Left lung (tissue), 10 donors: ENCODE data around the gene MBOAT2. TPM values are rescaled to one million over a fixed set of nuclear protein-coding genes. Genes with fewer than 3 reads are reported as not detected.

Source experiments
- ATAC-seq: fragments of 200-7000 bp; cut with Tn5 transposase; one replicate; pipeline ENCODE4 v1.9.1; 2020; ENCODE audit warnings: moderate library complexity
- DNase-seq, 4 donors: peaks; one replicate each; pipeline ENCODE4 v3.0.0-alpha.2; 2013 to 2020
- H3K27ac ChIP-seq, 2 donors: fragments of 200-600 bp; sonication (generic) in 1 of 2; one replicate each; pipeline versions ENCODE4 v1.5.0 to v1.8.0; 2020 to 2021
- H3K27me3 ChIP-seq, 2 donors: fragments of 200-600 bp; sonication (generic) in 1 of 2; one replicate each; pipeline versions ENCODE4 v1.5.0 to v1.8.0; 2020 to 2021
- H3K36me3 ChIP-seq, 2 donors: fragments of 200-600 bp; sonication (generic) in 1 of 2; one replicate each; pipeline versions ENCODE4 v1.5.0 to v1.8.0; 2020 to 2021
- H3K4me1 ChIP-seq, 2 donors: fragments of 200-600 bp; one replicate each; pipeline ENCODE4 v1.8.0; 2021
- H3K4me3 ChIP-seq, 2 donors: fragments of 200-600 bp; sonication (generic) in 1 of 2; one replicate each; pipeline versions ENCODE4 v1.5.0 to v1.8.0; 2020 to 2021; ENCODE audit warnings: mild to moderate bottlenecking in 1 of 2
- H3K9me3 ChIP-seq, 2 donors: fragments of 200-600 bp; sonication (generic) in 1 of 2; one replicate each; pipeline versions ENCODE4 v1.5.0 to v1.8.0; 2020 to 2021
- intact Hi-C, 2 donors: fragments of 100-400 bp; cut with DNase I; formaldehyde crosslinking; loops; one replicate each; pipeline versions ENCODE4 v1.11.2 to v1.14.2; 2022
- polyA plus RNA-seq, 6 donors: library from polyadenylated mRNA; unstranded; fragments of 120-200 nt; gene quantifications; one replicate each; pipeline ENCODE4 v1.2.1, GENCODE V29; 2013; ENCODE audit not compliant: insufficient read length in 6 of 6
- total RNA-seq, 2 donors: library from RNA; stranded (reverse); fragmentation: NEBNext Ultra II Directional; extraction: Animal tissue kit (Norgen Biotek cat#: 25700); gene quantifications; one replicate each; pipeline ENCODE4 v1.2.1, GENCODE V29; 2021
- TF ChIP-seq, protein P1 (sequence below), 2 donors: fragments of 200-600 bp; sonication (generic) in 1 of 2; IDR thresholded peaks; one replicate each; pipeline versions ENCODE4 v1.5.0 to v1.8.0; 2021; ENCODE audit warnings: antibody characterized with exemption in 2 of 2
- donor health status: DM: no; HTN: yes; CAD: no.
- donor health status: DM: no; HTN: no; CAD: no.

Gene MBOAT2
- total and polyA plus RNA-seq, 8 donors, result 32.7 to 85.5 (median 62.9) TPM

DNA sequence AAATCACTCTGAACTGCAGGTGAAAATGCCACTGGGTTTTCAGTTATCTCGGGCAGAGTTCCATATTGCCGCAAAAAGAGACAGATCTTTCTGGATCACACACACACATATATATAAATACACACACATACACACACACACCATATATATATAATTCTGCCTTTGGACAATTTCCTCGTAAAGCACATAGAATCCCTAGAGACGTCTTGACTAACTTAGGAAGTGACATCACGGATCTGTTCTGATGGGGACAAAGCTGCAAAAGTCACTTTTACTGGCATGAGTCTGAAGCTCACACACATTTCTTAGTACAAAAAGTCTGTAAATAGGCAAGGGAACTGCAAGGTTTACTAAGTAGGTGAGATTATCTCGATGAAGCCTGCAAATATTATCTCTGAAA lies 28.6 kb upstream of the MBOAT2 start:
- no peaks in the 10 kb centered on the region for H3K9me3 ChIP-seq
- H3K4me3 ChIP-seq, result no peak overlapping the region
- intact Hi-C loops, result no loop called here
- no peaks in the 10 kb centered on the region for H3K36me3 ChIP-seq
- no peaks in the 10 kb centered on the region for H3K27me3 ChIP-seq
- DNase-seq (no peak), ATAC-seq (no peak)
- no peaks in the 10 kb centered on the region for H3K4me1 ChIP-seq
- TF ChIP-seq, protein P1, sequence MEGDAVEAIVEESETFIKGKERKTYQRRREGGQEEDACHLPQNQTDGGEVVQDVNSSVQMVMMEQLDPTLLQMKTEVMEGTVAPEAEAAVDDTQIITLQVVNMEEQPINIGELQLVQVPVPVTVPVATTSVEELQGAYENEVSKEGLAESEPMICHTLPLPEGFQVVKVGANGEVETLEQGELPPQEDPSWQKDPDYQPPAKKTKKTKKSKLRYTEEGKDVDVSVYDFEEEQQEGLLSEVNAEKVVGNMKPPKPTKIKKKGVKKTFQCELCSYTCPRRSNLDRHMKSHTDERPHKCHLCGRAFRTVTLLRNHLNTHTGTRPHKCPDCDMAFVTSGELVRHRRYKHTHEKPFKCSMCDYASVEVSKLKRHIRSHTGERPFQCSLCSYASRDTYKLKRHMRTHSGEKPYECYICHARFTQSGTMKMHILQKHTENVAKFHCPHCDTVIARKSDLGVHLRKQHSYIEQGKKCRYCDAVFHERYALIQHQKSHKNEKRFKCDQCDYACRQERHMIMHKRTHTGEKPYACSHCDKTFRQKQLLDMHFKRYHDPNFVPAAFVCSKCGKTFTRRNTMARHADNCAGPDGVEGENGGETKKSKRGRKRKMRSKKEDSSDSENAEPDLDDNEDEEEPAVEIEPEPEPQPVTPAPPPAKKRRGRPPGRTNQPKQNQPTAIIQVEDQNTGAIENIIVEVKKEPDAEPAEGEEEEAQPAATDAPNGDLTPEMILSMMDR (IDR thresholded peaks at IDR 0.05), result no peak
- H3K27ac ChIP-seq, result no peak overlapping the region

GRCh38 chr2:9031246-9031645 lies 27.8 kb upstream of the MBOAT2 start:
- Histone ChIP-seq H3K4me1 (no peaks in the 10 kb centered on the region), H3K27me3 (no peaks in the 10 kb centered on the region), H3K9me3 (no peaks in the 10 kb centered on the region), H3K4me3 (no peak overlapping the region), H3K36me3 (no peaks in the 10 kb centered on the region), H3K27ac (no peak overlapping the region)
- ATAC-seq, result no peak
- intact Hi-C loops, result no loop called here
- TF ChIP-seq, protein P1 (IDR thresholded peaks at IDR 0.05), result no peak
- no peak for DNase-seq

DNA sequence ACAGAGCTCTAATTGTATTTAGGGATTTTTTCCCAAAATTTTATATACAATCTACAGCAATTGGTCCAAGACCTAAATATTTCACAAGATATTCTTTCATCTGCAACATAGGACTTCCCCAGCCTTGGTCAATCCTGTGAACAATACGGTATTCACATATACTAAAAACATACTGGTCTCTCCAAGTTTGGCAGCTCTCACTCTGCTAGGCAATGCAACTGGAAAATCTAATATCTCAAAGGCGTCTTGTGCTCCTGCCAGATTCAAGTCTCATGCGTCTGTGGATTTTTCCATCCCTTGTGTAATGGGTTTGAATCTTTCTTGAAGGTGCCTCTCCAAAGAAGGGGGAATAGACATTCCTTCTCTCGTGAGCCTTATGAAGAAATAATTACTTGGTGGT lies 27.4 kb upstream of the MBOAT2 start:
- H3K27me3 ChIP-seq, result no peaks in the 10 kb centered on the region
- H3K4me3 ChIP-seq, result no peak overlapping the region
- no peaks in the 10 kb centered on the region for H3K4me1 ChIP-seq
- peak in 2 of 4 donors; percentile 34 to 43 for DNase-seq
- H3K9me3 ChIP-seq, result no peaks in the 10 kb centered on the region
- no peak overlapping the region for H3K27ac ChIP-seq
- H3K36me3 ChIP-seq, result no peaks in the 10 kb centered on the region
- no peak for ATAC-seq
- TF ChIP-seq, protein P1 (IDR thresholded peaks at IDR 0.05), result no peak
- intact Hi-C loops, result no loop called here

- Histone ChIP-seq H3K27me3 (no peaks in the 10 kb centered on the region), H3K4me1 (no peaks in the 10 kb centered on the region), H3K36me3 (no peaks in the 10 kb centered on the region), H3K9me3 (no peaks in the 10 kb centered on the region), H3K4me3 (no peak overlapping the region), H3K27ac (no peak overlapping the region)
- no peak for DNase-seq
- intact Hi-C loops, result no loop called here
- no peak for ATAC-seq
- TF ChIP-seq, protein P1 (IDR thresholded peaks at IDR 0.05), result no peak
These were observed 26.7 kb upstream of the MBOAT2 start for GRCh38 chr2:9030190-9030589.

DNA sequence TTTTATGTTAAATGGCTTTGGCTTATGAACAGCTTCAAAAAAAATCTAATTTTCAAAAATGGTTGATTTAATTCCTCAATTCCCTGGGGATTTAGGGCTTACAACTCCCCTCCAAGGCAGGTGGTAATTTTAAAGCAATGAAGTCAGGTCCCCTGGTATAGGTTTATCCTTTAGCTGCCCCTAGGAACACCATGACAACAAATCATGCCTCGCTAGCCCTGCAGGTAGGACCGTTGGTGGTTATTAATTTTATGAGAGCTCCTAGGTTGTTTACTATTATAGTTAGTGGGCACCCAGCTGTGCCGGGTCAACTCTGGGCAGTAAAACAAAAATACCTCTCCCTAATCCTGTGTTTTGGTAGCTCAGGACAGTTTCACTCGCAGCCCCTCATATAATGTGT lies 26.2 kb upstream of the MBOAT2 start:
- H3K27me3 ChIP-seq, result no peaks in the 10 kb centered on the region
- DNase-seq (no peak), ATAC-seq (no peak)
- H3K27ac ChIP-seq, result no peak overlapping the region
- H3K4me3 ChIP-seq, result no peak overlapping the region
- no peaks in the 10 kb centered on the region for H3K36me3 ChIP-seq
- TF ChIP-seq, protein P1 (IDR thresholded peaks at IDR 0.05), result no peak
- intact Hi-C loops, result no loop called here
- no peaks in the 10 kb centered on the region for H3K9me3 ChIP-seq
- H3K4me1 ChIP-seq, result no peaks in the 10 kb centered on the region
